Ascending aorta (tissue), 2 donors: ENCODE results near the gene SQOR. TPM values are rescaled to one million over a fixed set of nuclear protein-coding genes. Genes with fewer than 3 reads are reported as not detected.

Source experiments
- DNase-seq, 2 donors: peaks; one replicate each; pipeline ENCODE4 v3.0.0-alpha.2; 2019; ENCODE audit warnings: low spot score in 2 of 2
- H3K27ac ChIP-seq, 2 donors: fragments of 200-600 bp; sonication (generic); one replicate each; pipeline ENCODE4 v1.5.1; 2016 to 2017; ENCODE audit warnings: mild to moderate bottlenecking in 1 of 2
- H3K27me3 ChIP-seq: fragments of 200-600 bp; sonication (generic); one replicate; pipeline ENCODE4 v1.5.1; 2017
- H3K36me3 ChIP-seq, 2 donors: fragments of 200-600 bp; sonication (generic); one replicate each; pipeline ENCODE4 v1.5.1; 2016
- H3K4me1 ChIP-seq, 2 donors: fragments of 200-600 bp; sonication (generic); one replicate each; pipeline ENCODE4 v1.5.1; 2016 to 2017; ENCODE audit warnings: mild to moderate bottlenecking in 1 of 2
- H3K4me3 ChIP-seq, 2 donors: fragments of 200-600 bp; sonication (generic); one replicate each; pipeline ENCODE4 v1.5.1; 2016 to 2017; ENCODE audit warnings: mild to moderate bottlenecking in 1 of 2
- H3K9me3 ChIP-seq, 2 donors: fragments of 200-600 bp; sonication (generic); one replicate each; pipeline ENCODE4 v1.5.1; 2016
- intact Hi-C: fragments of 100-400 bp; cut with DNase I; formaldehyde crosslinking; loops from one replicate; pipeline ENCODE4 v1.15.1; 2023
- total RNA-seq: library from RNA; depleted of rRNA; stranded (reverse); fragments of >200 nt; gene quantifications from one replicate; pipeline ENCODE4 v1.1.0, GENCODE V29; 2016
- TF ChIP-seq, protein P1 (sequence below), 3 experiments: fragments of 200-600 bp in 2 of 3; fragments of 450-650 bp in 1 of 3; sonication (generic) in 2 of 3; IDR thresholded peaks; one replicate each; pipeline ENCODE4 v1.5.1; 2016 to 2019; ENCODE audit warnings: antibody characterized with exemption in 3 of 3, mild to moderate bottlenecking in 1 of 3, moderate library complexity in 1 of 3

Gene SQOR
- total RNA-seq, 1 donor from 2014 or later: 61.4 TPM

DNA sequence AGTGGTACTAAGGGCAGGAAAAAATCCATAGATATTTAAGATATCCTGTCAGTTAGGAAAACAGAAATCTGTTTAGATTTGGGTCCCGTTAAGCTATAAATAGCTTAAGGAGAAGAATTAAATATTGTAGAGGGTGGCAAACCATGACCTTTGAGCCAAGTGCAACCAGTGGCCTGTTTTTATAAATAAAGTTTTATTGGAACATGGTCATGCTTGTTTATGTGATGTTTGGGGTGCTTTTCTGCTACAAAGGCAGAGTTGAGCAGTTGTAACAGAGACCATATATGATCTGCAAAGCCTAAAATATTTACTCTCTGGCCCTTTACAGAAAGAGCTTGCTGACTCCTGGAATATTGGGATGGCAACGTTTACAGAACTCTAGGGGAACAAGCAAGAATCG, 66.3 kb downstream of the SQOR start:
- intact Hi-C loops: no loop called here
- Histone ChIP-seq H3K9me3 (no peaks in the 10 kb centered on the region), H3K4me1 (peaks cover 0 to 4% of the 10 kb centered on the region in 2 donors), H3K27me3 (no peaks in the 10 kb centered on the region), H3K4me3 (no peak overlapping the region), H3K36me3 (no peaks in the 10 kb centered on the region), H3K27ac (no peak overlapping the region)
- TF ChIP-seq, protein P1, sequence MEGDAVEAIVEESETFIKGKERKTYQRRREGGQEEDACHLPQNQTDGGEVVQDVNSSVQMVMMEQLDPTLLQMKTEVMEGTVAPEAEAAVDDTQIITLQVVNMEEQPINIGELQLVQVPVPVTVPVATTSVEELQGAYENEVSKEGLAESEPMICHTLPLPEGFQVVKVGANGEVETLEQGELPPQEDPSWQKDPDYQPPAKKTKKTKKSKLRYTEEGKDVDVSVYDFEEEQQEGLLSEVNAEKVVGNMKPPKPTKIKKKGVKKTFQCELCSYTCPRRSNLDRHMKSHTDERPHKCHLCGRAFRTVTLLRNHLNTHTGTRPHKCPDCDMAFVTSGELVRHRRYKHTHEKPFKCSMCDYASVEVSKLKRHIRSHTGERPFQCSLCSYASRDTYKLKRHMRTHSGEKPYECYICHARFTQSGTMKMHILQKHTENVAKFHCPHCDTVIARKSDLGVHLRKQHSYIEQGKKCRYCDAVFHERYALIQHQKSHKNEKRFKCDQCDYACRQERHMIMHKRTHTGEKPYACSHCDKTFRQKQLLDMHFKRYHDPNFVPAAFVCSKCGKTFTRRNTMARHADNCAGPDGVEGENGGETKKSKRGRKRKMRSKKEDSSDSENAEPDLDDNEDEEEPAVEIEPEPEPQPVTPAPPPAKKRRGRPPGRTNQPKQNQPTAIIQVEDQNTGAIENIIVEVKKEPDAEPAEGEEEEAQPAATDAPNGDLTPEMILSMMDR (IDR thresholded peaks at IDR 0.05): no peak
- no peak for DNase-seq

DNA sequence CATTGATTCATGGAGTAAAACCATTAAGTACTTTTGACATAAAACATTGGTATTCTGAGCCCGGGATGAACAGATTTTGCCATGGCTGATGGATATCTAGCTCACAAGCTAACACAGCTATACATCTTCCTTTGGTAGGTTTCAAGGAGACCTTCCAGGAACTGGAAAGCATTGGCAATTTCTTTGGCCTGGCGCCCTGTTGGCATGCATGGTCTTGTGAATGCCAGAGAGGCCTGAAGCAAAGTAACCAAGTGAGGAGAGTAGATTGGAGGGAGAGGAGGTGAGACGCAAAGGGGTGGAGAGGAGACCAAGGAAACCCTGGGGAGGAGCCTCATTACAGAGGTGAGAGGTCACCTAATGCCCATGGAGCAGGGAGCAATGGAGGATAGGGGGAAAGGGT, 67.2 kb downstream of the SQOR start:
- no peaks in the 10 kb centered on the region for H3K36me3 ChIP-seq
- no peak for DNase-seq
- no peak overlapping the region for H3K27ac ChIP-seq
- peaks cover 0 to 4% of the 10 kb centered on the region in 2 donors for H3K4me1 ChIP-seq
- intact Hi-C loops: no loop called here
- H3K27me3 ChIP-seq: no peaks in the 10 kb centered on the region
- H3K4me3 ChIP-seq: no peak overlapping the region
- no peaks in the 10 kb centered on the region for H3K9me3 ChIP-seq
- TF ChIP-seq, protein P1 (IDR thresholded peaks at IDR 0.05): no peak

DNA sequence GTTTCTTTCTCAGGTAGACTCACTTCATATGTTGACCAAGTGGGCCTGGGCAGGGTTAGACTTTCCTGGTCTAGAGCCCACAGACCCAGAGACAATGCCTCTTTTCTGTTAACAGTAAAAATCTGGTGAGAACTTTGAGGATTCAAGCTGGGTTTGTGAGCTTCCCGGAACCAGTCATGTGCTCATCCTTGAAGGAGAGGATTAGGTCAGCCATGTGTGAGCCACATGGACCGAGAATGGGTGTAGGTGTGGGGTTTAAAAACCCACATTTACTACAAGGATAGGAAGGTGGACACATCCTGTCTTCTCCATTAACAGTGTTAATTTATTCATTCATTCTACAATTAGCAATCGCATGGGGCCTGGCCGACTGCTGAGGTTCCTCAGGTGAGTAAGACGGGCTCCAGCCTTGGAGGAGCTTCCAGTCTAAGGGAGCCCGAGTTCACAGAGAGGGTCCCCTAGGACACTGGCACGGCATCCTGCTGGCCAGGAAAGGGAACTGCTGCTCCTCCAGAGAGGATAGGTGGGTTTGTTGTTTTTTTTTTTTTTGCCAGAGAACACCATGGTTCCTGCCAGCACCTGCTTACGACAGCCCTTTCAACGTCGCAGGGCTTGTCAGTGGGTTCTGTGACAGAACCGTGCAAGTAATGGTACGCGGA, 69.0 kb downstream of the SQOR start:
- intact Hi-C loops: no loop called here

DNA sequence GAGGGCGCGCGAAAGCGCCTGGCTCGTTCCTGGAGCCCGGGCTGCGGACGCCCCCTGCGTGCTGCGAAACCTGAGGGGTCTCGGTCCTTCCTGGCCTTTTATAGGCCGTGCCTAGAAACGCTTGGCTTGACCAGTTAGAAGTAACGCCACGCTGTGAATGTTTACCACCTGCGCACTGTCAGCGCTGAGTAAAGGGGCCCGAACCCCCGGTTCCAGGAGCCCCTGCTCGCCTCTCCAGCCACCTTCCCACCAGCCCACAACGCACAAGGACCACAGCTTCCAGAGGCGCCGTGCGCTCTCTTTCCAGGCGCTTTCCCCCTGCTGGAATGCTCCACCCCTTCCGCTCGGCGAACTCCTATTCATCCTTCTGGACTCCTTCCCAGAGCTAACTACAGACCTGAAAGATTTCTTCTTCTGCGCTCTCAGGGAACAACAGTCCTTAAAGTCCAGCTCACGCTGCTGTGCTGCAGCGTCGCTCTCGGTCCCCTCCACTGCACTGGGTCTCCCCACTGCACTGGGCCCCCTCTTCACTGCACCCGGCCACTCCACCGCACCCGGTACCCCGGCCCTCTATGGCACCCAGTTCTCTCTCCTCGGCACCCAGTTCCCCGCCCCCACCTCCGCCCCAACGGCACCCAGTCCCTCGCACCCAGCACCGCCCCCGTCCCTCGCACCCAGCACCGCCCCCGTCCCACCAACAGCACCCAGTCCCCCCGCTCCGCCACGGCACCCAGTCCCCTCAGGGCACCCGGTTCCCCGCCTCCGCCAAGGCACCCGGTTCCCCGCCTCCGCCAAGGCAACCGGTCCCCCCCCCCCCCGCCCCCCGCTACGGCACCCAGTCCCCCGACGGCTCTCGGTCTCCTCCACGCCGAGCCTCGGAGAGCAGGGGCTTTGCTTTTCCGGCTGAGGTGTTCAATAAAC, 69.8 kb downstream of the SQOR start:
- no peaks in the 10 kb centered on the region for H3K27me3 ChIP-seq
- no peaks in the 10 kb centered on the region for H3K36me3 ChIP-seq
- H3K9me3 ChIP-seq: no peaks in the 10 kb centered on the region
- no peak for DNase-seq
- H3K4me1 ChIP-seq: peaks cover 0 to 4% of the 10 kb centered on the region in 2 donors
- intact Hi-C loops: no loop called here
- H3K27ac ChIP-seq: no peak overlapping the region
- TF ChIP-seq, protein P1 (IDR thresholded peaks at IDR 0.05): no peak
- peak overlapping the region; percentile 63 for H3K4me3 ChIP-seq

More for the DNA sequence above, 69.0 kb downstream of the SQOR start:
- Histone ChIP-seq H3K36me3 (no peaks in the 10 kb centered on the region), H3K4me3 (peak overlapping the region in 1 of 2 donors; percentile 63), H3K27ac (no peak overlapping the region), H3K9me3 (no peaks in the 10 kb centered on the region), H3K27me3 (no peaks in the 10 kb centered on the region), H3K4me1 (peaks cover 0 to 4% of the 10 kb centered on the region in 2 donors)
- TF ChIP-seq, protein P1 (IDR thresholded peaks at IDR 0.05): no peak
- DNase-seq: no peak

DNA sequence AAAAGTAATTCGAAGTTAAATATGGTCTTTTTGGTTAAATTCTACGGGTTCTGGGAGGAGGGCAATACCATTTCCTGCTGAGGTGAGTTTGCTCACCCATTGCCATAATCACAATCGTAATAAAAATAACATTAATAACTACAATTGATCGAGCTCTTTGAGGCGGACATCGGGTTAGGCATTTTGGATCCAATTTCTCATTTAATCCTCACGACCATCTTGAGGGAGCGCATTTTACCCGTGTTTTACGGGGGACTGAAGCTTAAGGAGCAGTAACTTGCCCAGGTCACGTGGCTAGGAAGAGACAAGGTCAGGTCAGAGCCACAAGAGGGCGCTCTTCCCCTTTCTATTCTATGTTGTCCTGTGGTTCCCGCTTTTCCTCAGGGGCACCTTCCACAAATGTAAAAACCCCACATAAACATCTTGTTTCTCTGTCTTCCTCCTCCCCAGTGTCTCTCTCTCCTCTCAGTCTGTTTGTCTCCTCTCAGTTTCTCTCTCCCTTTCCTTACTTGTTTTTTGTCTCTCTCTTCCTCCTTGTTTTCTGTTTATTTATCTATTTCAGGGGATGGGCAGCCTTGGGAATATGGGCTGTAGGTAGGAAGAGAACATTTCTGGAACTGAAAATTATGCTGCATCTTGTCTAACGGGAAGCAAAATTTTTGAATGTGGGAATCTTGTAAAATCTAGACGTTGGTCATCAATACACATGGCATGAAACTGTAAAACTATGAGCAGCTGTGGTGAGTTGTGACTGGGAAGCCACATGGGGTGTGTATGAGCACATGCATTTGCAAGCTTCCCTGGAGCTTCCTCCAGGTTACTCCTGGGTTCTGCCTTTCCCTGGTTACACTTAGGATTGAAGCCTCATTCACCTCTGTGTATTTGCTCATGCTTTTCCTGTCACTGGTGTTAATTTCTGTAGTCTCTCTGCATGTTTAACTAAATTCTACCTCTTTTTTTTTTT, 71.0 kb downstream of the SQOR start:
- peak overlapping the region; percentile 63 for H3K4me3 ChIP-seq
- intact Hi-C loops: no loop called here
- peaks cover 0 to 4% of the 10 kb centered on the region in 2 donors for H3K4me1 ChIP-seq
- no peaks in the 10 kb centered on the region for H3K36me3 ChIP-seq
- DNase-seq: peak in 1 of 2 donors; percentile 90
- TF ChIP-seq, protein P1 (IDR thresholded peaks at IDR 0.05): peak; percentile 76 to 85 (median 85)
- no peaks in the 10 kb centered on the region for H3K9me3 ChIP-seq
- H3K27ac ChIP-seq: no peak overlapping the region
- H3K27me3 ChIP-seq: no peaks in the 10 kb centered on the region
